Measurements from ENCODE around the gene SPOCK1. TPM values are rescaled to one million over a fixed set of nuclear protein-coding genes. Genes with fewer than 3 reads are reported as not detected.

SPOCK1 gene
- total RNA-seq, 1 experiment from 2014 or later, result 0.27 TPM

DNA sequence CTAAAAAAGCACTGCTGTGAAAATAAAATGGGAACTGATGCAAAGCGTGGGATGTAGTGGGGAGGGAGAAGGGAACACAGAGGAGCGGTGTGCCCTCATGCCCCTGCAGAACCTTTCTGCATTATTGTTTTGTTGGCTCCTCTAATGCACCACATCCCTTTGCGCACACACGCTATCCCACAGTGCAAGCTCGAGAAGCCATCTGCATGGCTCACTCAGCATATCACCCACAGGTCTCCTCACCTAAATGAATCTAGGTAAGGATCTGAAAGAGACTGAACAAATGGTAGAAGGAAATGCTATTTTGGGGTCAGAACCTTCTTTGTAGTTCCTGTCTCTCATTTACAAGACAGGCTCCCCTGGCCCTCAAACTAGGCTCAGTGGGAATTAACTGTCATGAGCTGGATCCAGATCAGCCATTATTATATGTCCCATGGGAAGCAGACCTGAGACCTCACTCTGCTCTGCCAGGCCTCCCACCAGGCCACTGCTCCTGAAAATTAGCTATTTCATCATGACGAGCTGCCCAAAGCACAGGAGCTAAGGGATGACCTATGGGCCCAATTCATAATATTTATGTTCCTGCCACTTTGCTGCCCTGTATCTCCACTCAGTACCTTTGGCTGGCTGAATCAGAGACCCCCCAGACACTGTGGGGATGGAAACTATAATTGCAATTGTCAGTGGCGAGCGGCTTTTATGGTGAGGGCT lies 169.4 kb downstream of the SPOCK1 start:
- ChIA-PET RAD21 (ENCODE audit: low non-redundant PET in 1 of 2, low total read pairs in 2 of 2, uncharacterized antibody in 2 of 2, unreplicated experiment in 2 of 2) (no interaction called here), CTCF (interaction anchor here (1.0 kb wide), 1 partner anchor 9 kb away, joined by 4 read pairs; no protein-coding TSS in a partner anchor), POLR2A (no interaction called here)
- Histone ChIP-seq H2AFZ (ENCODE audit: low read depth, low read length, poor library complexity, severe bottlenecking) (no peak overlapping the region), H3K27me3 (ENCODE audit: insufficient read depth, low read length) (peaks cover 60% of the 10 kb centered on the region), H3K27ac (ENCODE audit: low read depth, low read length) (no peak overlapping the region), H3K36me3 (ENCODE audit: control insufficient read depth in 1 of 2, insufficient read depth in 2 of 2, low read length in 2 of 2) (no peaks in the 10 kb centered on the region), H3K79me2 (ENCODE audit: insufficient read depth, low read length) (no peaks in the 10 kb centered on the region), H4K20me1 (ENCODE audit: insufficient read depth) (no peaks in the 10 kb centered on the region), H3K4me2 (ENCODE audit: low read length) (no peak overlapping the region), H3K9me3 (ENCODE audit: control insufficient read depth in 1 of 2, insufficient read depth in 1 of 2, low read depth in 1 of 2, low read length in 2 of 2) (no peaks in the 10 kb centered on the region), H3K4me1 (ENCODE audit: control insufficient read depth in 1 of 2, insufficient read depth in 2 of 2, low read length in 2 of 2) (no peaks in the 10 kb centered on the region), H3K9ac (ENCODE audit: low read length) (no peak overlapping the region), H3K9me2 (ENCODE audit: insufficient read depth) (no peaks in the 10 kb centered on the region), H3K4me3 (replicated peaks in 1 of 2; ENCODE audit: low read depth in 1 of 2, low read length in 2 of 2) (no peak overlapping the region)
- ATAC-seq (no peak), DNase-seq (ENCODE audit: low read depth, low spot score) (no peak)
- intact Hi-C loops (cut with micrococcal nuclease), result no loop called here
- no TSS peak for BruUV-seq (replicated peaks)
- TF ChIP-seq FOSL1 (IDR thresholded peaks at IDR 0.05; ENCODE audit: low read depth), result no peak
- TF ChIP-seq, protein P1, sequence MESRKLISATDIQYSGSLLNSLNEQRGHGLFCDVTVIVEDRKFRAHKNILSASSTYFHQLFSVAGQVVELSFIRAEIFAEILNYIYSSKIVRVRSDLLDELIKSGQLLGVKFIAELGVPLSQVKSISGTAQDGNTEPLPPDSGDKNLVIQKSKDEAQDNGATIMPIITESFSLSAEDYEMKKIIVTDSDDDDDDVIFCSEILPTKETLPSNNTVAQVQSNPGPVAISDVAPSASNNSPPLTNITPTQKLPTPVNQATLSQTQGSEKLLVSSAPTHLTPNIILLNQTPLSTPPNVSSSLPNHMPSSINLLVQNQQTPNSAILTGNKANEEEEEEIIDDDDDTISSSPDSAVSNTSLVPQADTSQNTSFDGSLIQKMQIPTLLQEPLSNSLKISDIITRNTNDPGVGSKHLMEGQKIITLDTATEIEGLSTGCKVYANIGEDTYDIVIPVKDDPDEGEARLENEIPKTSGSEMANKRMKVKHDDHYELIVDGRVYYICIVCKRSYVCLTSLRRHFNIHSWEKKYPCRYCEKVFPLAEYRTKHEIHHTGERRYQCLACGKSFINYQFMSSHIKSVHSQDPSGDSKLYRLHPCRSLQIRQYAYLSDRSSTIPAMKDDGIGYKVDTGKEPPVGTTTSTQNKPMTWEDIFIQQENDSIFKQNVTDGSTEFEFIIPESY (IDR thresholded peaks at IDR 0.05; ENCODE audit: extremely low read depth, insufficient replicate concordance, low read length), result no peak
- TF ChIP-seq, protein P2, sequence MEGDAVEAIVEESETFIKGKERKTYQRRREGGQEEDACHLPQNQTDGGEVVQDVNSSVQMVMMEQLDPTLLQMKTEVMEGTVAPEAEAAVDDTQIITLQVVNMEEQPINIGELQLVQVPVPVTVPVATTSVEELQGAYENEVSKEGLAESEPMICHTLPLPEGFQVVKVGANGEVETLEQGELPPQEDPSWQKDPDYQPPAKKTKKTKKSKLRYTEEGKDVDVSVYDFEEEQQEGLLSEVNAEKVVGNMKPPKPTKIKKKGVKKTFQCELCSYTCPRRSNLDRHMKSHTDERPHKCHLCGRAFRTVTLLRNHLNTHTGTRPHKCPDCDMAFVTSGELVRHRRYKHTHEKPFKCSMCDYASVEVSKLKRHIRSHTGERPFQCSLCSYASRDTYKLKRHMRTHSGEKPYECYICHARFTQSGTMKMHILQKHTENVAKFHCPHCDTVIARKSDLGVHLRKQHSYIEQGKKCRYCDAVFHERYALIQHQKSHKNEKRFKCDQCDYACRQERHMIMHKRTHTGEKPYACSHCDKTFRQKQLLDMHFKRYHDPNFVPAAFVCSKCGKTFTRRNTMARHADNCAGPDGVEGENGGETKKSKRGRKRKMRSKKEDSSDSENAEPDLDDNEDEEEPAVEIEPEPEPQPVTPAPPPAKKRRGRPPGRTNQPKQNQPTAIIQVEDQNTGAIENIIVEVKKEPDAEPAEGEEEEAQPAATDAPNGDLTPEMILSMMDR (IDR thresholded peaks at IDR 0.05 in 2 of 3, conservative IDR thresholded peaks at IDR 0.05 in 1 of 3; ENCODE audit: borderline replicate concordance in 1 of 3, insufficient read depth in 1 of 3, low read depth in 2 of 3, low read length in 2 of 3), result no peak
- no peak for TF ChIP-seq CEBPB (IDR thresholded peaks at IDR 0.05; ENCODE audit: low read depth)
- no peak for TF ChIP-seq JUND (IDR thresholded peaks at IDR 0.05)
- TF ChIP-seq, protein P3, sequence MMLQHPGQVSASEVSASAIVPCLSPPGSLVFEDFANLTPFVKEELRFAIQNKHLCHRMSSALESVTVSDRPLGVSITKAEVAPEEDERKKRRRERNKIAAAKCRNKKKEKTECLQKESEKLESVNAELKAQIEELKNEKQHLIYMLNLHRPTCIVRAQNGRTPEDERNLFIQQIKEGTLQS (IDR thresholded peaks at IDR 0.05), result no peak
- no peak for TF ChIP-seq EZH2phosphoT487 (IDR thresholded peaks at IDR 0.05; ENCODE audit: borderline replicate concordance)
- no peak for TF ChIP-seq SP1 (IDR thresholded peaks at IDR 0.05; ENCODE audit: low read depth)
- no peak for TF ChIP-seq EZH2 (IDR thresholded peaks at IDR 0.05)
- TF ChIP-seq POLR2AphosphoS5 (IDR thresholded peaks at IDR 0.05; ENCODE audit: low read depth, low read length), result no peak
- TF ChIP-seq POLR2A (IDR thresholded peaks at IDR 0.05; ENCODE audit: borderline replicate concordance, extremely low read depth, insufficient read depth, insufficient read length), result no peak
- no peak for TF ChIP-seq SIN3A (IDR thresholded peaks at IDR 0.05; ENCODE audit: low read depth)
- no peak for TF ChIP-seq ELF1 (IDR thresholded peaks at IDR 0.05; ENCODE audit: borderline replicate concordance, low read depth)
- TF ChIP-seq ZFX (IDR thresholded peaks at IDR 0.05), result no peak
- TF ChIP-seq, protein P4, sequence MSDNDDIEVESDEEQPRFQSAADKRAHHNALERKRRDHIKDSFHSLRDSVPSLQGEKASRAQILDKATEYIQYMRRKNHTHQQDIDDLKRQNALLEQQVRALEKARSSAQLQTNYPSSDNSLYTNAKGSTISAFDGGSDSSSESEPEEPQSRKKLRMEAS (IDR thresholded peaks at IDR 0.05), result no peak

Measured in HCT116 (cell line).